Suprapubic skin (tissue), 4 donors: ENCODE data around the gene SCN2A. TPM values are rescaled to one million over a fixed set of nuclear protein-coding genes. Genes with fewer than 3 reads are reported as not detected.
"Not testable (repeated sequence)": the region's sequence is repeated elsewhere in the genome, so short reads cannot be mapped to it uniquely, and the experiment has no call there.

Source experiments
- DNase-seq, 2 donors: peaks; one replicate each; pipeline ENCODE4 v3.0.0-alpha.2; 2019; ENCODE audit warnings: low spot score in 2 of 2
- H3K27ac ChIP-seq: fragments of 200-600 bp; sonication (generic); one replicate; pipeline ENCODE4 v1.5.1; 2019
- H3K27me3 ChIP-seq: fragments of 200-600 bp; sonication (generic); one replicate; pipeline ENCODE4 v1.5.1; 2019
- H3K36me3 ChIP-seq: fragments of 200-600 bp; sonication (generic); one replicate; pipeline ENCODE4 v1.5.1; 2019
- H3K4me1 ChIP-seq: fragments of 200-600 bp; sonication (generic); one replicate; pipeline ENCODE4 v1.5.1; 2019
- H3K4me3 ChIP-seq: fragments of 200-600 bp; sonication (generic); one replicate; pipeline ENCODE4 v1.5.1; 2019; ENCODE audit warnings: mild to moderate bottlenecking
- H3K9me3 ChIP-seq: fragments of 200-600 bp; sonication (generic); one replicate; pipeline ENCODE4 v1.5.1; 2019
- CTCF ChIP-seq, 2 donors: fragments of 200-600 bp in 1 of 2; fragments of 450-650 bp in 1 of 2; sonication (generic) in 1 of 2; IDR thresholded peaks; one replicate each; pipeline ENCODE4 v1.5.1; 2016 to 2019; ENCODE audit warnings: antibody characterized with exemption in 2 of 2, mild to moderate bottlenecking in 1 of 2, moderate library complexity in 1 of 2
- EP300 ChIP-seq: sonication (generic); formaldehyde crosslinking; IDR thresholded peaks from one replicate; pipeline ENCODE4 v1.6.1; 2017; ENCODE audit warnings: antibody characterized with exemption
- POLR2A ChIP-seq, 2 donors: fragments of 450-650 bp; IDR thresholded peaks; one replicate each; pipeline ENCODE4 v1.6.1; 2017; ENCODE audit warnings: antibody characterized with exemption in 2 of 2, mild to moderate bottlenecking in 2 of 2, moderate library complexity in 2 of 2
- POLR2AphosphoS5 ChIP-seq, 3 donors: sonication (generic); formaldehyde crosslinking; IDR thresholded peaks; one replicate each; pipeline ENCODE4 v1.6.1; 2017; ENCODE audit warnings: antibody characterized with exemption in 3 of 3
- WGBS: methylation state at CpG from one replicate; pipeline ENCODE4 v1.1.5; 2018; 5-methylcytosine and 5-hydroxymethylcytosine counted together
- total RNA-seq, 4 donors: library from RNA; depleted of rRNA; stranded (reverse); fragments of >200 nt; gene quantifications; one replicate each; pipeline ENCODE4 v1.1.0, GENCODE V29; 2016

The SCN2A gene
- total RNA-seq, 4 donors from 2014 or later: 0.08 to 1.1 (median 0.20) TPM

GRCh38 chr2:165391791-165392190 lies 152.6 kb downstream of the SCN2A start:
- H3K27me3 ChIP-seq: no peaks in the 10 kb centered on the region
- no peak overlapping the region for H3K27ac ChIP-seq
- no peak for TF ChIP-seq EP300
- TF ChIP-seq POLR2A (IDR thresholded peaks at IDR 0.05): no peak
- TF ChIP-seq CTCF (IDR thresholded peaks at IDR 0.05): no peak
- TF ChIP-seq POLR2AphosphoS5 (IDR thresholded peaks at IDR 0.05): no peak
- H3K36me3 ChIP-seq: no peaks in the 10 kb centered on the region
- DNase-seq: no peak
- H3K4me1 ChIP-seq: no peaks in the 10 kb centered on the region
- 78% methylated on average over 2 of the region's 2 CpGs for WGBS
- no peaks in the 10 kb centered on the region for H3K9me3 ChIP-seq
- no peak overlapping the region for H3K4me3 ChIP-seq

GRCh38 chr2:165398603-165399002 lies 159.4 kb downstream of the SCN2A start:
- H3K4me1 ChIP-seq, H3K27me3 ChIP-seq, DNase-seq, H3K36me3 ChIP-seq, H3K9me3 ChIP-seq, H3K27ac ChIP-seq, H3K4me3 ChIP-seq: not testable (repeated sequence)
- 81% methylated on average over 3 of the region's 3 CpGs for WGBS

- TF ChIP-seq CTCF (IDR thresholded peaks at IDR 0.05) (peak; percentile 46 to 56), EP300 (no peak), POLR2A (IDR thresholded peaks at IDR 0.05) (no peak), POLR2AphosphoS5 (IDR thresholded peaks at IDR 0.05) (no peak)
- Histone ChIP-seq H3K4me1 (peaks cover 8% of the 10 kb centered on the region), H3K9me3 (no peaks in the 10 kb centered on the region), H3K27me3 (peaks cover 2% of the 10 kb centered on the region), H3K27ac (no peak overlapping the region), H3K4me3 (no peak overlapping the region), H3K36me3 (no peaks in the 10 kb centered on the region)
- WGBS: 3% methylated on average over 5 of the region's 5 CpGs
- DNase-seq: no peak
Observed at GRCh38 chr2:165401285-165401852, 162.2 kb downstream of the SCN2A start.

GRCh38 chr2:165402162-165402561 lies 162.9 kb downstream of the SCN2A start:
- TF ChIP-seq POLR2AphosphoS5 (IDR thresholded peaks at IDR 0.05): no peak
- TF ChIP-seq POLR2A (IDR thresholded peaks at IDR 0.05): no peak
- TF ChIP-seq CTCF (IDR thresholded peaks at IDR 0.05): no peak
- no peak for TF ChIP-seq EP300
- H3K4me1 ChIP-seq: peaks cover 10% of the 10 kb centered on the region
- WGBS: 72% methylated on average over 3 of the region's 3 CpGs

GRCh38 chr2:165406173-165406572 lies 167.0 kb downstream of the SCN2A start:
- peaks cover 17% of the 10 kb centered on the region for H3K4me1 ChIP-seq
- WGBS: 64% methylated on average over 3 of the region's 3 CpGs
- DNase-seq: no peak
- H3K27me3 ChIP-seq: no peaks in the 10 kb centered on the region
- H3K27ac ChIP-seq: no peak overlapping the region
- TF ChIP-seq CTCF (IDR thresholded peaks at IDR 0.05) (no peak), POLR2A (IDR thresholded peaks at IDR 0.05) (no peak), EP300 (no peak), POLR2AphosphoS5 (IDR thresholded peaks at IDR 0.05) (no peak)
- no peaks in the 10 kb centered on the region for H3K36me3 ChIP-seq
- H3K4me3 ChIP-seq: no peak overlapping the region
- no peaks in the 10 kb centered on the region for H3K9me3 ChIP-seq

More at GRCh38 chr2:165402162-165402561, 162.9 kb downstream of the SCN2A start:
- Histone ChIP-seq H3K27ac (no peak overlapping the region), H3K27me3 (peaks cover 2% of the 10 kb centered on the region), H3K36me3 (no peaks in the 10 kb centered on the region), H3K9me3 (no peaks in the 10 kb centered on the region), H3K4me3 (no peak overlapping the region)
- DNase-seq: no peak

- peaks cover 17% of the 10 kb centered on the region for H3K4me1 ChIP-seq
- DNase-seq: no peak
- no peak overlapping the region for H3K27ac ChIP-seq
- H3K27me3 ChIP-seq: no peaks in the 10 kb centered on the region
- no peak overlapping the region for H3K4me3 ChIP-seq
- H3K36me3 ChIP-seq: no peaks in the 10 kb centered on the region
- TF ChIP-seq EP300 (no peak), POLR2AphosphoS5 (IDR thresholded peaks at IDR 0.05) (no peak), POLR2A (IDR thresholded peaks at IDR 0.05) (no peak), CTCF (IDR thresholded peaks at IDR 0.05) (no peak)
- no peaks in the 10 kb centered on the region for H3K9me3 ChIP-seq
Observed at GRCh38 chr2:165407466-165407865, 168.3 kb downstream of the SCN2A start.
